GM12891 (cell line): Measurements from ENCODE around the gene PPP1R2.

ENCODE experiments used
- DNase-seq: peaks from one replicate; pipeline ENCODE4 v3.0.0; 2011; ENCODE audit warnings: low spot score; ENCODE audit not compliant: insufficient read length
- FAIRE-seq: peaks from 2 replicates; lab custom pipeline; 2011; peaks lifted over from hg19 to GRCh38; lab: Jason Lieb, UNC
- PAX5 ChIP-seq: IDR thresholded peaks from 2 replicates; pipeline ENCODE4 v1.6.1; 2011; ENCODE audit warnings: low read length, moderate library complexity, mild to moderate bottlenecking; ENCODE audit not compliant: insufficient read depth, severe bottlenecking
- POLR2A ChIP-seq: IDR thresholded peaks from 2 replicates; pipeline ENCODE4 v1.6.1; 2011; ENCODE audit warnings: low read depth, low read length, control low read depth
- POLR2AphosphoS5 ChIP-seq: IDR thresholded peaks from 2 replicates; pipeline ENCODE4 v1.6.1; 2011; ENCODE audit warnings: low read depth, low read length, control low read depth
- POU2F2 ChIP-seq: IDR thresholded peaks from 2 replicates; pipeline ENCODE4 v1.6.1; 2011; ENCODE audit warnings: low read depth, mild to moderate bottlenecking, control low read depth, low read length, moderate library complexity
- SPI1 ChIP-seq: IDR thresholded peaks from 2 replicates; pipeline ENCODE4 v1.6.1; 2011; ENCODE audit warnings: low read depth, low read length, control low read depth
- TAF1 ChIP-seq: IDR thresholded peaks from 2 replicates; pipeline ENCODE4 v1.6.1; 2011; ENCODE audit warnings: low read depth, low read length, control low read depth

Gene PPP1R2

GRCh38 chr3:195468391-195468776, 74.7 kb downstream of the PPP1R2 start:
- DNase-seq: no peak
- FAIRE-seq: no peak

GRCh38 chr3:195467641-195468390, 75.3 kb downstream of the PPP1R2 start:
- FAIRE-seq (no peak), DNase-seq (no peak)
- TF ChIP-seq POLR2A: no peak

More at GRCh38 chr3:195468391-195468776, 74.7 kb downstream of the PPP1R2 start:
- TF ChIP-seq PAX5: no peak
- no peak for TF ChIP-seq TAF1
- no peak for TF ChIP-seq POLR2A
- no peak for TF ChIP-seq POLR2AphosphoS5
- no peak for TF ChIP-seq SPI1

GRCh38 chr3:195466251-195466650, 76.9 kb downstream of the PPP1R2 start:
- TF ChIP-seq TAF1 (no peak), PAX5 (no peak), SPI1 (no peak), POLR2A (no peak), POLR2AphosphoS5 (no peak), POU2F2 (no peak)
- FAIRE-seq (no peak), DNase-seq (no peak)
